GM19397 (cell line): Measurements from ENCODE around the gene GTPBP8.

Experiments used
- ATAC-seq: cut with Tn5 transposase; IDR thresholded peaks from one replicate; pipeline ENCODE4 v1.9.1; 2021; ENCODE audit warnings: mild to moderate bottlenecking, moderate library complexity; ENCODE audit not compliant: unreplicated experiment

GTPBP8 gene

GRCh38 chr3:112990672-112991602 lies at the start of gene GTPBP8:
Gene GTPBP8, plus strand, starts transcription at chr3:112990984. Its CDS starts 16 bp downstream, at chr3:112991000.
- ATAC-seq = peak; percentile 95

GRCh38 chr3:112948346-112948838 lies 42.4 kb upstream of the GTPBP8 start:
- no peak for ATAC-seq

GRCh38 chr3:112956351-112956750 lies 34.4 kb upstream of the GTPBP8 start:
- ATAC-seq = no peak

- ATAC-seq = no peak
These were observed 31.8 kb upstream of the GTPBP8 start for GRCh38 chr3:112958811-112959560.

GRCh38 chr3:112963683-112964082 lies 27.1 kb upstream of the GTPBP8 start:
- ATAC-seq = no peak

- ATAC-seq = no peak
These were observed 25.1 kb upstream of the GTPBP8 start for GRCh38 chr3:112965656-112966055.

GRCh38 chr3:112966633-112967032 lies 24.2 kb upstream of the GTPBP8 start:
- ATAC-seq = no peak

GRCh38 chr3:112967425-112967824 lies 23.4 kb upstream of the GTPBP8 start:
- ATAC-seq = no peak

- ATAC-seq = no peak
These were observed 23.0 kb upstream of the GTPBP8 start for GRCh38 chr3:112967828-112968227.

- ATAC-seq = no peak
These were observed 18.6 kb upstream of the GTPBP8 start for GRCh38 chr3:112972158-112972557.

GRCh38 chr3:112973325-112974177 lies 17.2 kb upstream of the GTPBP8 start:
- peak; percentile 75 for ATAC-seq

GRCh38 chr3:112974178-112974517 lies 16.6 kb upstream of the GTPBP8 start:
- peak; percentile 5 for ATAC-seq

- no peak for ATAC-seq
These were observed 15.9 kb upstream of the GTPBP8 start, which contains the start of gene CD200R1 for GRCh38 chr3:112974894-112975293. Gene CD200R1, minus strand, starts transcription at chr3:112975103. Its CDS starts 246 bp downstream, at chr3:112974857.

GRCh38 chr3:112976001-112976400 lies 14.8 kb upstream of the GTPBP8 start:
- ATAC-seq = no peak

GRCh38 chr3:112976953-112977352 lies 13.8 kb upstream of the GTPBP8 start:
- no peak for ATAC-seq

- no peak for ATAC-seq
These were observed 11.4 kb upstream of the GTPBP8 start for GRCh38 chr3:112979244-112979832.

GRCh38 chr3:112980080-112980479 lies 10.7 kb upstream of the GTPBP8 start:
- ATAC-seq = no peak

- no peak for ATAC-seq
These were observed 8.1 kb upstream of the GTPBP8 start for GRCh38 chr3:112982710-112983109.

GRCh38 chr3:112984485-112984884 lies 6.3 kb upstream of the GTPBP8 start:
- ATAC-seq = no peak

GRCh38 chr3:112987710-112988334 lies 3.0 kb upstream of the GTPBP8 start:
- ATAC-seq = no peak
